ENCODE measurements around the gene TEKT3. TPM values are rescaled to one million over a fixed set of nuclear protein-coding genes. Genes with fewer than 3 reads are reported as not detected.

TEKT3 gene
- total RNA-seq, 1 donor from 2014 or later, result not detected

DNA sequence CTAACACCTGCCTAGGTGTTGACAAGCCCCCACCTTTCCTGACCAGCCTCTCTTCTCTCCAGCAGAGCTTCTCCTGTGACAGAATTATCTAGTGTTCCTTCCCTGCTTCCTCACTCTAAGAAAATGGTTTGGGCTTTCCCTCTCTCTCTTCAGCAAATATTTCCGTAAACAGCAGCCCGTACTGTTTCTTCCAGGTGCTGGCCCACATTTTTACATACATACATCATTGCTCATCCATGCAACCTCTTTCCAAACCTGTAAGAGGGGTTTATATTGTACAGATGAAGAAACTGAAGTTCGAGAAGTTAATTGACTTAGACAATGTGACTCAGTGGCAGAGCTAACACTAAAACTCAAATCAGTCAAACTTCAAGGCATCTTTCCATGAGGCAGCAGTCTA lies 569 bp upstream of the TEKT3 start:
- Histone ChIP-seq H3K4me3 (peak overlapping the region; percentile 24 to 62), H3K27me3 (no peaks in the 10 kb centered on the region), H3K27ac (no peak overlapping the region), H3K9me3 (peaks cover 0 to 6% of the 10 kb centered on the region in 2 donors), H3K4me1 (peaks cover 4 to 5% of the 10 kb centered on the region in 2 donors), H3K36me3 (no peaks in the 10 kb centered on the region)
- TF ChIP-seq, protein P1, sequence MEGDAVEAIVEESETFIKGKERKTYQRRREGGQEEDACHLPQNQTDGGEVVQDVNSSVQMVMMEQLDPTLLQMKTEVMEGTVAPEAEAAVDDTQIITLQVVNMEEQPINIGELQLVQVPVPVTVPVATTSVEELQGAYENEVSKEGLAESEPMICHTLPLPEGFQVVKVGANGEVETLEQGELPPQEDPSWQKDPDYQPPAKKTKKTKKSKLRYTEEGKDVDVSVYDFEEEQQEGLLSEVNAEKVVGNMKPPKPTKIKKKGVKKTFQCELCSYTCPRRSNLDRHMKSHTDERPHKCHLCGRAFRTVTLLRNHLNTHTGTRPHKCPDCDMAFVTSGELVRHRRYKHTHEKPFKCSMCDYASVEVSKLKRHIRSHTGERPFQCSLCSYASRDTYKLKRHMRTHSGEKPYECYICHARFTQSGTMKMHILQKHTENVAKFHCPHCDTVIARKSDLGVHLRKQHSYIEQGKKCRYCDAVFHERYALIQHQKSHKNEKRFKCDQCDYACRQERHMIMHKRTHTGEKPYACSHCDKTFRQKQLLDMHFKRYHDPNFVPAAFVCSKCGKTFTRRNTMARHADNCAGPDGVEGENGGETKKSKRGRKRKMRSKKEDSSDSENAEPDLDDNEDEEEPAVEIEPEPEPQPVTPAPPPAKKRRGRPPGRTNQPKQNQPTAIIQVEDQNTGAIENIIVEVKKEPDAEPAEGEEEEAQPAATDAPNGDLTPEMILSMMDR (IDR thresholded peaks at IDR 0.05), result no peak
- DNase-seq (ENCODE audit: low spot score in 2 of 2), result no peak
- intact Hi-C loops (cut with DNase I), result no loop called here

DNA sequence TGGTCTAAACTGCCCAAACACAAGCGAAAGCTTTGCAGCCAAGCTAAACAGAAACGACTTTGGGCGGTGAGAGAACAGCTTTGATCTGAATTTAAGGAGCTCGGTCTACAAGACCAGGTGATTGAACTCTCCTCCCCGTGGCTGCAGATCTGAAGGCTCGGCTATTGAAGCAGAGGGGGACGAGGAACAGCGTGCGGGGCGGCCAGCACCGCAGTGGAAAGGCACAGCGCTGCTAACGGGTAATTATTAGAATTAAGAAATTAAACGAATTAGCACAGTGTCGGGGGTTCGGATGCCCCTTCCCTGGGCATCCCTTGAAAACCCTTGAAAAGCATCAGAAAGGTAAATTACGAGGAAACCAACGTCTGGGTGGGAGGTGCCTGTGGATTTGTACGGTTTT lies 431 bp downstream of the TEKT3 start:
- Histone ChIP-seq H3K27ac (no peak overlapping the region), H3K27me3 (no peaks in the 10 kb centered on the region), H3K4me3 (peak overlapping the region; percentile 24 to 62), H3K36me3 (no peaks in the 10 kb centered on the region), H3K4me1 (peaks cover 4 to 5% of the 10 kb centered on the region in 2 donors), H3K9me3 (peaks cover 0 to 6% of the 10 kb centered on the region in 2 donors)
- TF ChIP-seq, protein P1 (IDR thresholded peaks at IDR 0.05), result no peak
- intact Hi-C loops (cut with DNase I), result no loop called here
- no peak for DNase-seq (ENCODE audit: low spot score in 2 of 2)

DNA sequence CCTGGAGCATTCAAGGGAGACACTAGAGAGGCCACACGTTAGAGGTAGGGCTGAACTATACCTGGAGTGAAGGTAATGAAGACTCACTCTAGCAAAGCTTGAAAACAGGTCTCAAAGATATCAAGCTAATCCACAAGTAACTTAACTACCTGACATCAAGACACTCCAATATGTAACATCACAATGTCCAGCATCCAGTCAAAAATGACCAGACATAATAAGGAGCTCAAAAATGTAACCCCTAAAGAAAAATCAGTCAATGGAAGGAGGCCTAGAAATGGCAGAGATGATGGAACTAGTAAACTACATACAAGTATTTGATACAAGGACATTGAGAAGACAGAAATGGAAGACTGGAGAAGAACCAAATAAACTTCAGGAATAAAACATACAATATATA lies 6.0 kb downstream of the TEKT3 start:
- no peaks in the 10 kb centered on the region for H3K4me1 ChIP-seq
- no peak for DNase-seq (ENCODE audit: low spot score in 2 of 2)
- no peaks in the 10 kb centered on the region for H3K36me3 ChIP-seq
- no peak overlapping the region for H3K27ac ChIP-seq
- peaks cover 0 to 9% of the 10 kb centered on the region in 2 donors for H3K9me3 ChIP-seq
- TF ChIP-seq, protein P1 (IDR thresholded peaks at IDR 0.05), result no peak
- H3K27me3 ChIP-seq, result no peaks in the 10 kb centered on the region
- intact Hi-C loops (cut with DNase I), result no loop called here
- no peak overlapping the region for H3K4me3 ChIP-seq

DNA sequence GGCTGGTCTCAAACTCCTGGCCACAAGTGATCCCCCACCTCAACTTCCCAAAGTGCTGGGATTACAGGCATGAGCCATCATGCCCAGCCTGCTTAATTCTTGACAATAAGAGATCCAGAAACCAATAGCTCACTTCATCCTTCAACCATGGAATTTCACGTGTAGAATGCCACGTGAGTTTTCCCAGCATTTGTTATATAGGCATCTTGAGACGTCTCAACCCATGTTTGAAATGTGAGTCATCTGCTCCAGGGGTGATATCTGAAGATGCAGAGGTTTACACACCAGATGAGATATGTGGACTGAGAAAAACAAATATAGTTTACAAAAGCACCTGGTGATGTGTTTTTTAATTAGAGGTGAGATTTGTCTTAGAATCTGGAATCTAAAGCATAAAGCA lies 7.1 kb downstream of the TEKT3 start:
- no peaks in the 10 kb centered on the region for H3K36me3 ChIP-seq
- H3K4me1 ChIP-seq, result no peaks in the 10 kb centered on the region
- H3K4me3 ChIP-seq, result no peak overlapping the region
- DNase-seq (ENCODE audit: low spot score in 2 of 2), result no peak
- H3K27me3 ChIP-seq, result no peaks in the 10 kb centered on the region
- intact Hi-C loops (cut with DNase I), result no loop called here
- no peak overlapping the region for H3K27ac ChIP-seq
- TF ChIP-seq, protein P1 (IDR thresholded peaks at IDR 0.05), result no peak
- peaks cover 0 to 9% of the 10 kb centered on the region in 2 donors for H3K9me3 ChIP-seq

DNA sequence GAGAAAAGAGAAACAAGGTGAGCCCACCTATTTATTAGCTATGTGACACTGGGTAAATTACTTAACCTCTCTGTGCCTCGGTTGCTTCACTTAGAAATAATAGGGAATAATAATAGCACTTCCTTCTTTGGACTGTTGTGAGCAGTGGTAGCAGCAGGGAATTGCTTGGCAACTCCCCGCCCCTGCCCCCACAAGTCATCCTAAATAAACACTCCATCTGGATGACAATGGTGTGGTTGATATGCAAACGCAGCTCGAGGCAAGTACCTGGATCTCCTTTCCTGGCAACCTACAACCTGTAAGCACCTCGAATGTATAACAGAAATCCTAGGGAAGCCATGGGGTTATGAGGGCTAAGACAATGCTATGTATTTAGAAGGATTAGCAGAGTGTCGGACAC lies 9.1 kb downstream of the TEKT3 start:
- TF ChIP-seq, protein P1 (IDR thresholded peaks at IDR 0.05), result no peak
- intact Hi-C loops (cut with DNase I), result no loop called here
- Histone ChIP-seq H3K27me3 (no peaks in the 10 kb centered on the region), H3K9me3 (peaks cover 0 to 4% of the 10 kb centered on the region in 2 donors), H3K4me1 (no peaks in the 10 kb centered on the region), H3K36me3 (no peaks in the 10 kb centered on the region), H3K27ac (no peak overlapping the region), H3K4me3 (no peak overlapping the region)
- DNase-seq (ENCODE audit: low spot score in 2 of 2), result no peak

DNA sequence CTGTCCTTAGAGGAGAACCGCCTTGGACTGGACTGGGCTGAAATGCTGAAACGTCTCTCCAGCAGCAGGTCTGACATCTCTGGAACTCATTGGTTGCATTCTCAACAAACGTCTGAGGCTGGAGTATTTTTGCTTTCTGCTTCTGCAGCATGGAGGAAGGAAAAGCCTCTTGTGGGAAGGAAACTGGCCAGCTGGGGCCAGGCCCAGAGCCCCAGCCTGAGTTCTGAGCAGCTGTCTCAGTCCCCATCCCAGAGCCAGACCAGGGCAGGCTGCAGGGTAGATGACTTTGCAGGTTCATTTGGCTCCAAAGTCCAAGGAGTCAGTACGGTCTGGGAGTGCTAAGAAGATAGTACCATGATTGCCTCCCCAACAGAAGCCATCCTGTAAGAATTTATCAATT lies 18.3 kb downstream of the TEKT3 start:
- H3K36me3 ChIP-seq, result no peaks in the 10 kb centered on the region
- H3K9me3 ChIP-seq, result no peaks in the 10 kb centered on the region
- no peaks in the 10 kb centered on the region for H3K4me1 ChIP-seq
- TF ChIP-seq, protein P1 (IDR thresholded peaks at IDR 0.05), result no peak
- intact Hi-C loops (cut with DNase I), result no loop called here
- H3K27me3 ChIP-seq, result no peaks in the 10 kb centered on the region
- no peak overlapping the region for H3K4me3 ChIP-seq
- DNase-seq (ENCODE audit: low spot score in 2 of 2), result no peak
- no peak overlapping the region for H3K27ac ChIP-seq

Measured in ascending aorta (tissue), 2 donors.